ENCODE measurements around the gene RPUSD1. TPM values are rescaled to one million over a fixed set of nuclear protein-coding genes. Genes with fewer than 3 reads are reported as not detected.

The RPUSD1 gene
- total RNA-seq, 2 experiments from 2014 or later: 12.8 to 15.0 TPM

DNA sequence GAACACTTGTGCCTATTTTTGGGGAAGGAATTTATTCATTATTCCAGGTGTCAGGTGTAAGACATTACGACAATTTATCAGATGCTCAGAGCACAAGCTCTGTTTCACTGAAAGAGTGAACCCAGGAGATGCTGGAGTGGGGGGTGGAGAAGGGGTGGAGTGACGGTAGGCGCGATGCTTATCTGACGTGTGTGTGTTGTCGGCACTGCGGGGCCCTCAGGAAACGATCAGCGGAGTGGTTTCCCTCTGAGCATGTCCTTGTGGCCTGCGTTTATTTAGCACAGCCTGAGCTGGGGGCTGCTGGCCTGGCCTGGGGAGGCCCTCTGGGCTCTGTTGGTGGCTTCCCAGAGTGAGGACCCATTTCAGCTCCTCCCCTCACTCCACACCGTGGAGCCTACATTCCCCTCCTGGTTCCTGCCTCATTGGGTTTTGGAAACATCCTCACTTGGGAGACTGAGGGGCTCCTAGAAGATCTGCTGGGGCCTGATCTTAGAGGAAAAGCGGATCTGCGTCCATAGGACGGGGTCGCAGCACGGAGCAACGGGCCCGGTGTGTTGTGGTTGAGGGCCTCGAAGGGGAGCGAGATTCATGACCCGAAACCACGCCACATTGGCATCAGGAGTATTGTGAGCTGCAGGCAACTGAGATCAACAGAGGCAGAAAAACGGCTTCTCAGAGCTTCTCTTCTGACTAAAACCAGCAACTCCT lies 31.3 kb upstream of the RPUSD1 start:
- TF ChIP-seq, protein P1, sequence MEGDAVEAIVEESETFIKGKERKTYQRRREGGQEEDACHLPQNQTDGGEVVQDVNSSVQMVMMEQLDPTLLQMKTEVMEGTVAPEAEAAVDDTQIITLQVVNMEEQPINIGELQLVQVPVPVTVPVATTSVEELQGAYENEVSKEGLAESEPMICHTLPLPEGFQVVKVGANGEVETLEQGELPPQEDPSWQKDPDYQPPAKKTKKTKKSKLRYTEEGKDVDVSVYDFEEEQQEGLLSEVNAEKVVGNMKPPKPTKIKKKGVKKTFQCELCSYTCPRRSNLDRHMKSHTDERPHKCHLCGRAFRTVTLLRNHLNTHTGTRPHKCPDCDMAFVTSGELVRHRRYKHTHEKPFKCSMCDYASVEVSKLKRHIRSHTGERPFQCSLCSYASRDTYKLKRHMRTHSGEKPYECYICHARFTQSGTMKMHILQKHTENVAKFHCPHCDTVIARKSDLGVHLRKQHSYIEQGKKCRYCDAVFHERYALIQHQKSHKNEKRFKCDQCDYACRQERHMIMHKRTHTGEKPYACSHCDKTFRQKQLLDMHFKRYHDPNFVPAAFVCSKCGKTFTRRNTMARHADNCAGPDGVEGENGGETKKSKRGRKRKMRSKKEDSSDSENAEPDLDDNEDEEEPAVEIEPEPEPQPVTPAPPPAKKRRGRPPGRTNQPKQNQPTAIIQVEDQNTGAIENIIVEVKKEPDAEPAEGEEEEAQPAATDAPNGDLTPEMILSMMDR (IDR thresholded peaks at IDR 0.05): no peak
- peak overlapping the region; percentile 57 for H3K4me3 Mint-ChIP-seq

DNA sequence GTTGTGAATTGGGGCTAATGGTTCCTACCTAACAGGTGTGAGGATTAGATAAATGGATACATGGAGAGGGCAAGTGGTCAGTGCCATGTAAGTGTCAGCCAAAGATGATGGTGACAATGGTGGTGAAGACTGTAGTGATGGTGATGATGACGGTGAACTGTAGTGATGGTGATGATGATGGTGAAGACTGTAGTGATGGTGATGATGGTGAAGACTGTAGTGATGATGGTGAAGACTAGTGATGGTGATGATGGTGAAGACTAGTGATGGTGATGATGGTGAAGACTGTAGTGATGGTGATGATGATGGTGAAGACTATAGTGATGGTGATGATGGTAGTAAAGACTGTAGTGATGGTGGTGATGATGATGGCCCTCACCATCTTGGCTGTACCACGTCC lies 30.4 kb upstream of the RPUSD1 start:
- TF ChIP-seq, protein P1 (IDR thresholded peaks at IDR 0.05): no peak
- ATAC-seq (ENCODE audit: poor library complexity) (no peak), DNase-seq (no peak)
- no peak overlapping the region for H3K4me3 Mint-ChIP-seq
- Histone ChIP-seq H3K9me3 (ENCODE audit: control insufficient read depth in 1 of 2, insufficient read depth in 1 of 2, low read length in 2 of 2) (peaks cover 0 to 29% of the 10 kb centered on the region in 2 experiments), H3K4me3 (ENCODE audit: low read length) (no peak overlapping the region), H3K36me3 (ENCODE audit: insufficient read depth, low read length) (no peaks in the 10 kb centered on the region), H3K27me3 (ENCODE audit: control insufficient read depth in 1 of 2, insufficient read depth in 2 of 2, low read length in 2 of 2) (peaks cover 11 to 35% of the 10 kb centered on the region in 2 experiments), H3K27ac (ENCODE audit: low read depth in 1 of 2, low read length in 2 of 2) (no peak overlapping the region), H3K4me1 (ENCODE audit: insufficient read depth, low read length) (peaks cover 19% of the 10 kb centered on the region)
- CTCF ChIA-PET: no interaction called here
- H3K4me1 Mint-ChIP-seq (ENCODE audit: low read depth): peaks cover 11% of the 10 kb centered on the region
- H3K27me3 Mint-ChIP-seq: peaks cover 36% of the 10 kb centered on the region
- intact Hi-C loops (cut with DNase I, micrococcal nuclease): loop anchor here in 1 of 2 experiments (10.0 kb wide), 1 partner anchor 376 kb away; no protein-coding TSS in a partner anchor
- H3K27ac Mint-ChIP-seq: no peak overlapping the region
- POLR2A ChIA-PET: no interaction called here
- no peaks in the 10 kb centered on the region for H3K9me3 Mint-ChIP-seq
- no peaks in the 10 kb centered on the region for H3K36me3 Mint-ChIP-seq (ENCODE audit: low read depth)

More for the DNA sequence above, 31.3 kb upstream of the RPUSD1 start:
- peak overlapping the region; percentile 86 for H3K27ac Mint-ChIP-seq
- Histone ChIP-seq H3K9me3 (ENCODE audit: control insufficient read depth in 1 of 2, insufficient read depth in 1 of 2, low read length in 2 of 2) (peaks cover 0 to 24% of the 10 kb centered on the region in 2 experiments), H3K27me3 (ENCODE audit: control insufficient read depth in 1 of 2, insufficient read depth in 2 of 2, low read length in 2 of 2) (peaks cover 4 to 26% of the 10 kb centered on the region in 2 experiments), H3K4me3 (ENCODE audit: low read length) (no peak overlapping the region), H3K27ac (ENCODE audit: low read depth in 1 of 2, low read length in 2 of 2) (no peak overlapping the region), H3K4me1 (ENCODE audit: insufficient read depth, low read length) (peaks cover 13% of the 10 kb centered on the region), H3K36me3 (ENCODE audit: insufficient read depth, low read length) (no peaks in the 10 kb centered on the region)
- ATAC-seq (ENCODE audit: poor library complexity): peak; percentile 97
- H3K36me3 Mint-ChIP-seq (ENCODE audit: low read depth): no peaks in the 10 kb centered on the region
- peaks cover 11% of the 10 kb centered on the region for H3K4me1 Mint-ChIP-seq (ENCODE audit: low read depth)
- H3K9me3 Mint-ChIP-seq: no peaks in the 10 kb centered on the region
- ChIA-PET POLR2A (no interaction called here), CTCF (no interaction called here)
- peak in 11 of 14 experiments; percentile 7 to 73 (median 45) for DNase-seq
- H3K27me3 Mint-ChIP-seq: peaks cover 31% of the 10 kb centered on the region
- intact Hi-C loops (cut with DNase I, micrococcal nuclease): loop anchor here in 1 of 2 experiments (10.0 kb wide), 1 partner anchor 375 kb away; no protein-coding TSS in a partner anchor

GRCh38 chr16:818132-818531 lies 30.0 kb upstream of the RPUSD1 start:
- ChIA-PET CTCF (no interaction called here), POLR2A (no interaction called here)
- H3K27ac Mint-ChIP-seq: no peak overlapping the region
- peaks cover 14 to 37% of the 10 kb centered on the region in 2 experiments for H3K27me3 ChIP-seq (ENCODE audit: control insufficient read depth in 1 of 2, insufficient read depth in 2 of 2, low read length in 2 of 2)
- H3K27me3 Mint-ChIP-seq: peaks cover 33% of the 10 kb centered on the region
- H3K36me3 ChIP-seq (ENCODE audit: insufficient read depth, low read length): no peaks in the 10 kb centered on the region
- intact Hi-C loops (cut with DNase I, micrococcal nuclease): loop anchor here in 1 of 2 experiments (10.0 kb wide), 1 partner anchor 377 kb away; no protein-coding TSS in a partner anchor
- no peaks in the 10 kb centered on the region for H3K9me3 Mint-ChIP-seq
- DNase-seq (no peak), ATAC-seq (ENCODE audit: poor library complexity) (no peak)
- H3K9me3 ChIP-seq (ENCODE audit: control insufficient read depth in 1 of 2, insufficient read depth in 1 of 2, low read length in 2 of 2): peaks cover 0 to 29% of the 10 kb centered on the region in 2 experiments
- no peak overlapping the region for H3K27ac ChIP-seq (ENCODE audit: low read depth in 1 of 2, low read length in 2 of 2)
- no peak overlapping the region for H3K4me3 ChIP-seq (ENCODE audit: low read length)
- H3K4me1 Mint-ChIP-seq (ENCODE audit: low read depth): peaks cover 11% of the 10 kb centered on the region
- H3K36me3 Mint-ChIP-seq (ENCODE audit: low read depth): no peaks in the 10 kb centered on the region
- no peak overlapping the region for H3K4me3 Mint-ChIP-seq
- TF ChIP-seq, protein P1 (IDR thresholded peaks at IDR 0.05): no peak
- H3K4me1 ChIP-seq (ENCODE audit: insufficient read depth, low read length): peaks cover 22% of the 10 kb centered on the region
